ENCODE data around the gene PPP1CA. TPM values are rescaled to one million over a fixed set of nuclear protein-coding genes. Genes with fewer than 3 reads are reported as not detected.

PPP1CA gene
- total RNA-seq, 2 donors from 2014 or later, result 168 to 215 TPM

GRCh38 chr11:67397536-67397935, 4.1 kb downstream of the PPP1CA start:
- TF ChIP-seq POLR2AphosphoS5 (IDR thresholded peaks at IDR 0.05), result no peak
- TF ChIP-seq, protein P1, sequence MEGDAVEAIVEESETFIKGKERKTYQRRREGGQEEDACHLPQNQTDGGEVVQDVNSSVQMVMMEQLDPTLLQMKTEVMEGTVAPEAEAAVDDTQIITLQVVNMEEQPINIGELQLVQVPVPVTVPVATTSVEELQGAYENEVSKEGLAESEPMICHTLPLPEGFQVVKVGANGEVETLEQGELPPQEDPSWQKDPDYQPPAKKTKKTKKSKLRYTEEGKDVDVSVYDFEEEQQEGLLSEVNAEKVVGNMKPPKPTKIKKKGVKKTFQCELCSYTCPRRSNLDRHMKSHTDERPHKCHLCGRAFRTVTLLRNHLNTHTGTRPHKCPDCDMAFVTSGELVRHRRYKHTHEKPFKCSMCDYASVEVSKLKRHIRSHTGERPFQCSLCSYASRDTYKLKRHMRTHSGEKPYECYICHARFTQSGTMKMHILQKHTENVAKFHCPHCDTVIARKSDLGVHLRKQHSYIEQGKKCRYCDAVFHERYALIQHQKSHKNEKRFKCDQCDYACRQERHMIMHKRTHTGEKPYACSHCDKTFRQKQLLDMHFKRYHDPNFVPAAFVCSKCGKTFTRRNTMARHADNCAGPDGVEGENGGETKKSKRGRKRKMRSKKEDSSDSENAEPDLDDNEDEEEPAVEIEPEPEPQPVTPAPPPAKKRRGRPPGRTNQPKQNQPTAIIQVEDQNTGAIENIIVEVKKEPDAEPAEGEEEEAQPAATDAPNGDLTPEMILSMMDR (IDR thresholded peaks at IDR 0.05), result no peak
- intact Hi-C loops (cut with DNase I), result no loop called here
- no peak for DNase-seq (ENCODE audit: low spot score)
- H3K27ac ChIP-seq, result no peak overlapping the region
- WGBS, result 50% methylated on average over 6 of the region's 6 CpGs
- H3K4me1 ChIP-seq (replicated peaks), result peaks cover 18% of the 10 kb centered on the region
- no peaks in the 10 kb centered on the region for H3K27me3 ChIP-seq (replicated peaks; ENCODE audit: insufficient read depth)
- H3K9me3 ChIP-seq, result no peaks in the 10 kb centered on the region
- no peak overlapping the region for H3K4me3 ChIP-seq
- H3K36me3 ChIP-seq, result peaks cover 6 to 13% of the 10 kb centered on the region in 2 donors

GRCh38 chr11:67396587-67397389, 4.9 kb downstream of the PPP1CA start:
- Histone ChIP-seq H3K4me3 (no peak overlapping the region), H3K36me3 (peaks cover 6 to 13% of the 10 kb centered on the region in 2 donors), H3K9me3 (no peaks in the 10 kb centered on the region), H3K27me3 (replicated peaks; ENCODE audit: insufficient read depth) (no peaks in the 10 kb centered on the region), H3K4me1 (replicated peaks) (peaks cover 22% of the 10 kb centered on the region), H3K27ac (no peak overlapping the region)
- no peak for DNase-seq (ENCODE audit: low spot score)
- 39% methylated on average over 13 of the region's 13 CpGs for WGBS
- intact Hi-C loops (cut with DNase I), result no loop called here
- TF ChIP-seq POLR2A (IDR thresholded peaks at IDR 0.05), result no peak
- TF ChIP-seq POLR2AphosphoS5 (IDR thresholded peaks at IDR 0.05), result no peak
- TF ChIP-seq, protein P1 (IDR thresholded peaks at IDR 0.05), result no peak

DNA sequence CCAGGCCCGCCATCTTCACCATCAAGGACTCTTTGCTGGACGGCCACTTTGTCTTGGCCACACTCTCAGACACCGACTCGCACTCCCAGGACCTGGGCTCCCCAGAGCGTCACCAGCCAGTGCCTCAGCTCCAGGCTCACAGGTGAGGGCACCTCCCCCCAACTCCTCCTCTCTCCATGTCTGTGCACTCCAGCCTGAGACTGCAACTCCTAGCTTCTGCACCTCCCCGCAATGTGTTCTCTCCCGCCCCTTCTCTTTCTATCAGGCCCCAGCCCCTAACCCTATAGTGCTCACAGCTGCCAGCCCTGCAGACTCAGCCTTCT, 5.4 kb downstream of the PPP1CA start:
- Histone ChIP-seq H3K27ac (no peak overlapping the region), H3K4me3 (no peak overlapping the region), H3K36me3 (peaks cover 6 to 13% of the 10 kb centered on the region in 2 donors), H3K9me3 (no peaks in the 10 kb centered on the region), H3K27me3 (replicated peaks; ENCODE audit: insufficient read depth) (no peaks in the 10 kb centered on the region), H3K4me1 (replicated peaks) (peaks cover 22% of the 10 kb centered on the region)
- no peak for TF ChIP-seq POLR2AphosphoS5 (IDR thresholded peaks at IDR 0.05)
- TF ChIP-seq, protein P1 (IDR thresholded peaks at IDR 0.05), result no peak
- intact Hi-C loops (cut with DNase I), result no loop called here
- 85% methylated on average over 7 of the region's 7 CpGs for WGBS
- DNase-seq (ENCODE audit: low spot score), result no peak

DNA sequence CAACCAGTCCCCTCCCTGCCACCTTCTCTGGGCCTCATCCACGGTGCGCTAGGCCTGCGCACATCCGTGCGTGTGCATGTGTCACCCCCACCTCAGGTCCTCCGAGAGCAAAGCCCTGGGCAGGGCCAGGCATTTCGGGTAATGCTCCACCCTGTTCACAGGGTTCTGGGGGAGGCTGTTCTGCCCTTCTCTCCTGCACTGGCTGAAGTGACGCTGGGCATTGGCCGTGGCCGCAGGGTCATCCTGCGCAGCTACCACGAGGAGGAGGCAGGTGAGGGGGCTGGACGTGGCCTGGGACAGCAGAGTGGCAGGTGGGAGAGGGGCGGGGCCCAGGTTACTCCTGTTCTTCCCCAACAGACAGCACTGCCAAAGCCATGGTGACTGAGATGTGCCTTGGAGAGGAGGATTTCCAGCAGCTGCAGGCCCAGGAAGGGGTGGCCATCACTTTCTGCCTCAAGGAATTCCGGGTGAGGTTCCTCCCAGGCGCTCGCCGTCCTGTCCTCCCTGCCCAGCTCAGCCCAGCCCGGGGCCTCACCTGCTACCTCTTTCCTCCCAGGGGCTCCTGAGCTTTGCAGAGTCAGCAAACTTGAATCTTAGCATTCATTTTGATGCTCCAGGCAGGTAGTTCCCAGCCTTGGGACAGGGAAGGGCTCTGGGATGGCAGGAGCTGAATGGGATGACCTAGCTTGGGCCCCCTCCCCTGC, 6.0 kb downstream of the PPP1CA start:
- no peaks in the 10 kb centered on the region for H3K27me3 ChIP-seq (replicated peaks; ENCODE audit: insufficient read depth)
- H3K4me1 ChIP-seq (replicated peaks), result peaks cover 20% of the 10 kb centered on the region
- no peaks in the 10 kb centered on the region for H3K9me3 ChIP-seq
- WGBS, result 80% methylated on average over 19 of the region's 19 CpGs
- TF ChIP-seq POLR2AphosphoS5 (IDR thresholded peaks at IDR 0.05) (no peak), POLR2A (IDR thresholded peaks at IDR 0.05) (no peak)
- TF ChIP-seq, protein P1 (IDR thresholded peaks at IDR 0.05), result no peak
- DNase-seq (ENCODE audit: low spot score), result no peak
- no peak overlapping the region for H3K27ac ChIP-seq
- H3K36me3 ChIP-seq, result peaks cover 6 to 13% of the 10 kb centered on the region in 2 donors
- H3K4me3 ChIP-seq, result no peak overlapping the region
- intact Hi-C loops (cut with DNase I), result no loop called here
